ENCODE data around the gene AGRN. TPM values are rescaled to one million over a fixed set of nuclear protein-coding genes. Genes with fewer than 3 reads are reported as not detected.
"Not testable (repeated sequence)": the region's sequence is repeated elsewhere in the genome, so short reads cannot be mapped to it uniquely, and the experiment has no call there.

The AGRN gene
- polyA plus RNA-seq, 3 donors = 0.06 to 4.7 (median 0.43) TPM

DNA sequence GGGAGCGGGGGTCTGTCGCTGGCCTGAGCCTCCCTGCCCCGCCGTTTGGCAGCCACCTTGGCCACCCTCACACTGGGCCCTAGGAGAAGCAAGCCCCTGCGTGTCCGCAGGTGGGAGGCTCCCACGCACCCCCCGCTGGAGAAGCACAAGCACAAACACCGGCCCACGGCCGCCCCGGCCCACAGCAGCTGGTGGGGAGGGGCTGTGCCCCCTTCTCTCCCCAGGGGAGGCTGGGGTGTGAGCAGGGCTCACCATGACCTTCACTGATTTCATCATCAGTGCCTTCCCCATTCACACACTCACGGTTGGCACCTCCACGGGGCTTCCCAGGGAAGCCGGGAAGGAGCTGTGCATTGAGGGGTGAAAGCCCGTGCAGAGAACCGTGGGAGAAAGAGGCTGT, 7.9 kb downstream of the AGRN start:
- no peak for DNase-seq
- H3K36me3 ChIP-seq (replicated peaks in 1 of 2; ENCODE audit: control insufficient read depth in 1 of 2, insufficient read depth in 2 of 2, low read length in 2 of 2) = no peaks in the 10 kb centered on the region
- peaks cover 4% of the 10 kb centered on the region for H3K4me1 Mint-ChIP-seq
- H3K4me2 ChIP-seq (replicated peaks; ENCODE audit: extremely low read depth, low read length, poor library complexity, severe bottlenecking) = no peak overlapping the region
- no peak overlapping the region for H3K9ac ChIP-seq (ENCODE audit: insufficient read depth, low read length, poor library complexity, severe bottlenecking)
- no peak overlapping the region for H3K4me3 Mint-ChIP-seq
- H4K20me1 ChIP-seq (ENCODE audit: insufficient read depth, low read length) = no peaks in the 10 kb centered on the region
- H3K4me1 ChIP-seq (ENCODE audit: control insufficient read depth in 1 of 2, insufficient read depth in 2 of 2, low read length in 2 of 2) = peaks cover 4 to 5% of the 10 kb centered on the region in 2 donors
- H3K27me3 ChIP-seq (ENCODE audit: control insufficient read depth in 2 of 2, insufficient read depth in 2 of 2, low read length in 2 of 2) = peaks cover 0 to 36% of the 10 kb centered on the region in 2 donors
- peaks cover under 1 to 4% of the 10 kb centered on the region in 2 donors for H3K9me3 ChIP-seq (replicated peaks in 1 of 2; ENCODE audit: control insufficient read depth in 1 of 2, insufficient read depth in 1 of 2, low read length in 2 of 2)
- H3K79me2 ChIP-seq (ENCODE audit: insufficient read depth, low read length) = no peaks in the 10 kb centered on the region
- no peak for TF ChIP-seq CTCF (IDR thresholded peaks at IDR 0.05)
- H3K9me3 Mint-ChIP-seq = peaks cover 0 to 7% (median 5%) of the 10 kb centered on the region in 7 donors
- H3K4me3 ChIP-seq (replicated peaks in 1 of 3; ENCODE audit: low read depth in 2 of 3, low read length in 3 of 3) = no peak overlapping the region
- peaks cover 21 to 24% (median 21%) of the 10 kb centered on the region in 3 donors for H3K27me3 Mint-ChIP-seq (ENCODE audit: low read depth in 3 of 3)
- H3K27ac ChIP-seq (ENCODE audit: low read depth in 1 of 2, low read length in 2 of 2) = no peak overlapping the region
- no peak overlapping the region for H3K27ac Mint-ChIP-seq
- H2AFZ ChIP-seq (ENCODE audit: insufficient read depth, low read depth, low read length, poor library complexity, severe bottlenecking) = no peak overlapping the region
- WGBS (ENCODE audit: insufficient coverage) = 88% methylated on average over 8 of the region's 17 CpGs
- intact Hi-C loops (cut with micrococcal nuclease) = no loop called here
- H3K36me3 Mint-ChIP-seq = peaks cover 1 to 4% of the 10 kb centered on the region in 2 donors

- H3K4me3 ChIP-seq (replicated peaks in 1 of 3; ENCODE audit: low read depth in 2 of 3, low read length in 3 of 3); H3K4me1 Mint-ChIP-seq; H3K36me3 Mint-ChIP-seq; H4K20me1 ChIP-seq (ENCODE audit: insufficient read depth, low read length); H3K9ac ChIP-seq (ENCODE audit: insufficient read depth, low read length, poor library complexity, severe bottlenecking); H3K4me3 Mint-ChIP-seq; H2AFZ ChIP-seq (ENCODE audit: insufficient read depth, low read depth, low read length, poor library complexity, severe bottlenecking); DNase-seq; H3K36me3 ChIP-seq (replicated peaks in 1 of 2; ENCODE audit: control insufficient read depth in 1 of 2, insufficient read depth in 2 of 2, low read length in 2 of 2); H3K9me3 ChIP-seq (replicated peaks in 1 of 2; ENCODE audit: control insufficient read depth in 1 of 2, insufficient read depth in 1 of 2, low read length in 2 of 2); H3K4me2 ChIP-seq (replicated peaks; ENCODE audit: extremely low read depth, low read length, poor library complexity, severe bottlenecking); H3K27ac Mint-ChIP-seq; H3K27ac ChIP-seq (ENCODE audit: low read depth in 1 of 2, low read length in 2 of 2); H3K79me2 ChIP-seq (ENCODE audit: insufficient read depth, low read length): not testable (repeated sequence)
- H3K27me3 Mint-ChIP-seq (ENCODE audit: low read depth in 3 of 3) = peaks cover 29 to 36% (median 34%) of the 10 kb centered on the region in 3 donors
- peaks cover 8 to 48% of the 10 kb centered on the region in 2 donors for H3K27me3 ChIP-seq (ENCODE audit: control insufficient read depth in 2 of 2, insufficient read depth in 2 of 2, low read length in 2 of 2)
- intact Hi-C loops (cut with micrococcal nuclease) = loop anchor here in 1 of 2 donors (5.0 to 10.0 kb wide), 3 partner anchors 36 to 204 kb away; partner anchors contain the start of genes B3GALT6, C1orf159 and SDF4
- WGBS (ENCODE audit: insufficient coverage) = 88% methylated on average over 6 of the region's 7 CpGs
- H3K9me3 Mint-ChIP-seq = peaks cover 0 to 12% (median 6%) of the 10 kb centered on the region in 7 donors
- peaks cover 7 to 18% of the 10 kb centered on the region in 2 donors for H3K4me1 ChIP-seq (ENCODE audit: control insufficient read depth in 1 of 2, insufficient read depth in 2 of 2, low read length in 2 of 2)
Observed at GRCh38 chr1:1030867-1031658, 11.1 kb downstream of the AGRN start.

Measured in CD14-positive monocyte (primary cell).